Measurements from ENCODE around the gene XAGE2.

The XAGE2 gene

GRCh38 chrX:52352551-52352950 is 16.3 kb upstream of the XAGE2 start:
- no peak for DNase-seq (ENCODE audit: low read depth)
- no peak overlapping the region for H3K4me3 ChIP-seq (ENCODE audit: low read depth, low read length)
- TF ChIP-seq CTCF (IDR thresholded peaks at IDR 0.05; ENCODE audit: insufficient read depth, low read depth, low read length, missing control alignments): no peak

- no peak overlapping the region for H3K4me3 ChIP-seq (ENCODE audit: low read depth, low read length)
- no peak for TF ChIP-seq CTCF (IDR thresholded peaks at IDR 0.05; ENCODE audit: insufficient read depth, low read depth, low read length, missing control alignments)
- DNase-seq (ENCODE audit: low read depth): no peak
Measured at GRCh38 chrX:52353838-52354237, 15.0 kb upstream of the XAGE2 start.

- DNase-seq (ENCODE audit: low read depth): no peak
- H3K4me3 ChIP-seq (ENCODE audit: low read depth, low read length): no peak overlapping the region
- no peak for TF ChIP-seq CTCF (IDR thresholded peaks at IDR 0.05; ENCODE audit: insufficient read depth, low read depth, low read length, missing control alignments)
Measured at GRCh38 chrX:52355108-52355507, 13.7 kb upstream of the XAGE2 start.

GRCh38 chrX:52359614-52360232 is 9.1 kb upstream of the XAGE2 start:
- H3K4me3 ChIP-seq (ENCODE audit: low read depth, low read length): no peak overlapping the region
- no peak for TF ChIP-seq CTCF (IDR thresholded peaks at IDR 0.05; ENCODE audit: insufficient read depth, low read depth, low read length, missing control alignments)
- DNase-seq (ENCODE audit: low read depth): no peak

- no peak overlapping the region for H3K4me3 ChIP-seq (ENCODE audit: low read depth, low read length)
- DNase-seq (ENCODE audit: low read depth): no peak
- TF ChIP-seq CTCF (IDR thresholded peaks at IDR 0.05; ENCODE audit: insufficient read depth, low read depth, low read length, missing control alignments): no peak
Measured at GRCh38 chrX:52361941-52362340, 6.9 kb upstream of the XAGE2 start.

- TF ChIP-seq CTCF (IDR thresholded peaks at IDR 0.05; ENCODE audit: insufficient read depth, low read depth, low read length, missing control alignments): no peak
- no peak overlapping the region for H3K4me3 ChIP-seq (ENCODE audit: low read depth, low read length)
- no peak for DNase-seq (ENCODE audit: low read depth)
Measured at GRCh38 chrX:52363247-52363883, 5.5 kb upstream of the XAGE2 start.

GRCh38 chrX:52378870-52379269 is 10.0 kb downstream of the XAGE2 start:
- no peak for TF ChIP-seq CTCF (IDR thresholded peaks at IDR 0.05; ENCODE audit: insufficient read depth, low read depth, low read length, missing control alignments)
- H3K4me3 ChIP-seq (ENCODE audit: low read depth, low read length): no peak overlapping the region
- no peak for DNase-seq (ENCODE audit: low read depth)
